Measurements from ENCODE around the gene TMEM200A.

The TMEM200A gene

DNA sequence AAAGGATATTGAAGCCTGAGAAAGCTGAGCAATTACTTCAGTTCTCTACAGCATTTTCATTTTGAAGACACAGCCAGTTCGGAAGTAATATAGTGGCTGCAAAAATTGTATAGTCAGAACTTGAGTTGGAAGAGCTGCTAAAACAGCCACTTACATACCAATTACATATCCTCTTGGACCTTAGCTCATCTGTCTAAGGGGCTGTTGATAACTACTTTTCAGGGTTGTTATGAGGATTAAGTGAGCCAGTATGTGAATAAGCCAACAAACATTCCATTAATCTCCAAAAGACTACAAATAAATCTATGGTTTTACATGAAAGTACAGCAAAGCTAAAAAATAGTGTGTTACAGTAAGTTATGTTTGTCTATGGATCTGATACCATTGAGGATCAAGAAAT is 59.7 kb downstream of the TMEM200A start:
- DNase-seq (ENCODE audit: low read depth): no peak

DNA sequence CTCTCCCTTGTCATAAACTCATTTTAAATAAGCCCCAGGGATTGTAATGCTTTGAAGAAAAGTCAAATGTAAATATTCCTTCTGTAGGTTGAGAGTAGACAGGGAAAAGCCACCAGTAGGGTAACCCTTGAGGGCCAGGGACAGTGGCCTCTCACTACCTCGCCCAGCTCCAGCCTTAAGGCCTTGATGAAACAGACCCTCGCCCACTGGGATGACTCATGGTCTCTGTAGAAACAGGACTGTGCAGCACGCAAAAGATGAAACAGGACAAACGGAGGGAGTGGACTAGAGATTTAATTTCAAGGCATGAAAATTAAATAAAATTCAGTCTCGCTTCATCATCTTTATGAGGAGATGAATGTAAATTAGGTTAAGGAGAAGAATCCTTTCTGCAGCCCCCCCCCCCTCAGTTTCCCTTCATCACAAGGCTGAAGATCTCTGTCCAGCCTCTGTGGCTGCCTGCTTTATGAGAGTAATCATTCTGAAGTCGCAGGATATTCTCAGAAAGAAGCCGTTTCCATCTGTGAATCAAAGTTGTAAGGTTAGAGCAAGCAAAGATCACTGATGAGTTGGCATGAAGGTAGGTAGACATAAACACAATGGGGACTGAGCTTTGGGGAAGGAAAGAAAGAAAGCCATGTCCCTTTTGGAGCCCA is 60.4 kb downstream of the TMEM200A start:
- no peak for DNase-seq (ENCODE audit: low read depth)

DNA sequence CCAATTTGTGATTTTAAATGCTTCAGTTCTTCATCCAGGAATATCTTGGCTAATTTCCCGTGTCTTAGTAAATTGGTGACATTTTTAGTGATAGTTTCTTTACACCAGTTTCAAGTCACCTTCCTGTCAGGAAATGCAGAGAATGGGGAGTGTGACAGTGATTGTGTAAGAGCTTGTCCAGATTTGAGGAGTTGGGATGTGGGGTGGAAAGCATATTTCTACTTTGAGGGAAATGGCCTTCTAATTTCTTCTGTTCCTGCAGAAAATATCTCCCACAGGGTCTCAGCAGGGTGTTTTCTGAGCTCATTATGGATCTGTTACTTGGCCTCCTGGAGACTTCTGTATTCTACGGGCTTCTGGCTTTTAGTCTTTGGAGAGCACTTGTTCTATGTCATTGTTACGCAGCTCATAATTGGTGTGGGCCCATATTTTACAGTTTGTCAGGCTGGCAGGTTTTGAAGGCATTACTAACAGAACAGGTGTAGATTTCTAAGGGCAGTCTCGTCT is 65.6 kb downstream of the TMEM200A start:
- DNase-seq (ENCODE audit: low read depth): no peak

DNA sequence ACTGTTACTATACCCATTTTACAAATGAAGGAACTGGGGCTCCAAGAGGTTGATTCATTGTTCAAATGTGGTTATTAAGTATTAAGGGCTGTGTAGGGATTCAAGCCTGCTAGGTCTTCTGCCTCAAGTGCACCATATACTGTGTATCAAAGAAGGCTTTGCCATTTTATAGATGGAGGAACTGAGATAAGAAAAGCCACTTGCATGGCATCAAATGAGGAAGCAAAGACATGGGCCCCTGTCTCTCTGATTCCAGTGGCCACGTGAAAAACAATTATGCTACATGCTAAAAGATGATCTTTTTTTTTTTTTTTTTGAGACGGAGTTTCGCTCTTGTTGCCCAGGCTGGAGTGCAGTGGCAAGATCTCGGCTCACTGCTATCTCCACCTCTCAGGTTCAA is 67.0 kb downstream of the TMEM200A start:
- no peak for DNase-seq (ENCODE audit: low read depth)

DNA sequence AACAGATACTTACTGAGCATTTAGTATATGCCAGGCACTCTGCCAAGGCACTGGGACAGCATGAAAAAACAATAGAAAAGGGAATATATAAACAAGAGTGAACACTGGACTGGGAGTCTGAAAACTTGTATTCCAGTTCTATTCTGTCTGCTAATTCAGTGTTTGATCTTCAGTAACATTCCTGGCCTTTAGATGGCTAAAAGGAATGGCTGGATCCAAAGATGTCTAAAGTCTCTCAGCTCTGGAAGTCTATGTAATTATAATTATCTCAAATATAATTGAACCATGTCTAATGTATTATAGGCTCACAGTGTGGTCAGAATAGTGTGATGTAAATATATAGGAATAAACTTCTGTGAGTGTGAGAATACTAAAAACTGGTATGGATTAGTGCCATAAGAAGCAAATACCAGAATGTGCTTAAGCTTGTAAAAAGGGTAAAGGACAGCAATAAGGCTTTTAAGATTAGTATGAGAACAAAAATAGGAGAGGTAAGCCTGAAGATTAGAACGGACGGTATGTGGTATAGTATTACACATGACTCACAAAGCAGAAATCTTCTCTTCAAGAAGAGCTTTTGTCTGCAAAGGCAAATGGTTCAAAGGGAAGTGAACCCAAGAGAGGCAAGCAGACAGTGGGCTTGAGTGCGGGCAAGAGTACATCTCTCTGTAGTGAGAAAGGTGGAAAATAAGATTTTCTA is 68.5 kb downstream of the TMEM200A start:
- DNase-seq (ENCODE audit: low read depth): no peak

DNA sequence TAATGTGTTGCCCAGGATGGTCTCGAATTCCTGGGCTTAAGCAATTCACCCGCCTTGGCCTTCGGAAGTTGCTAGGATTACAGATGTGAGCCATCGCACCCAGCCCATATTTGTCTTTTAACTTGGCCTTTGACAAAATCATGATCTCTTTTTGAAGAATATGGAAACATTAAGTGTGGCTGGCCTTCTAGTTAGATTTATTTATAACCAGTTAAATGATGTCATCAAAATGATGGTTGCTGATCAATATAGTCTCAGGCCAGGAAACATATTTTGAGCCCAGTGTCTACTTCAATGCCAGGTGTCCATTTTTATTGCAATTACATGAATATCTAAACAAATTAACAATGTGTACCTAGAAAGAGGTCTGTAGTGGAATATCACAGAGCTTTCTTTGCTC is 69.4 kb downstream of the TMEM200A start:
- no peak for DNase-seq (ENCODE audit: low read depth)

DNA sequence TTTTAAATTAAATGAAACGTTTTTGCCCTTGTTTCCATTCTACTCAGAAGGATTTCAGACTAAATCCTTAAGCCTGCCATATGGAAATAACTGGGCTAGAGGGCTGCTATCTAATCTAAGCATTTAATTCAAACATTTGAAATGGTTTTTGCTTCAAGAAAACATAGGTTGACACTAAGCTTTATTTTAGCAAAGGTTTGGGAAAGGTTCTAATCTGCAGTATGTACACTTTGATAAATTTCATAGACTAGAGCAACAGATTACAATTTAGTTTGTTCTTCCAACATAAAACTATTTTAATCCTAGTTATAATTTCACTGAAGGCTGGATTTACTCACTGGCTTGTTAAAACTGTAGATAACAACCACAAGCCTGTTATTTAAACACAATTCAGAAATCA is 72.1 kb downstream of the TMEM200A start:
- no peak for DNase-seq (ENCODE audit: low read depth)

DNA sequence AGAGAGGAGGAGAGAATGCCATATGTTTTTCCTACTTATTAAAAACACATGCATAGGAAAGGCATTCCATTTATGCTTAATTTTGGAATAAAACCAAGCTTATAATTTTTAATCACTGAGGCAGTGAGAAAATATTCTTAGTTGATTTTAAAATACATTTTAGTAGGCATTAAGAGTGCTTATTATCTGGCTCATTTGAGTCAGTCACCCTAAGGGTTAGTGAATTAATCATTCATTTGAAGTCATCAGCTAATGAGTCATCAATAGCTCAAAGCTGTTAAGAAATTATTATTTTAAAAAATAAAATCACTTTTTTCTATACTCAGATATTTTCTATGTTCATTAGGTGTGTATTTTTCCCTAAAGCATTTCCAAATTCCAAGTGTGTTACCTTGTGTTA is 81.6 kb downstream of the TMEM200A start:
- DNase-seq (ENCODE audit: low read depth): no peak

DNA sequence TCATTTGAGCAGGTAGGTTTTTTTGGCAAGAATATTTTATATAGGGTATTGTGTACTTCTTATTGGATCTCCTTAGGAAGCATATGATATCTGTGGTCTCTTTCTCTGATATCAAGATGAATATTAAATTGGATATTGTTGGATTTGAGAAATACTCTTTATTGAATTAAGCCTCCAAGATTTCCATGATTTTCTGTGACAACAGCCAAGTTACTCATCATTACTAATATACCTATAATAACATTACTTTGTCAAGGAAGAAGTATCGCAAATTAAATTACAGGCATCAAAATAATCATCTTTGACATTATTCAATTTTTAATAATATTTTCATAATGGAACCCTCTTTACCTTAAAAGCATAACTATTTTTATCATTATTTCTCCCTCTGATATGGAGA is 86.5 kb downstream of the TMEM200A start:
- no peak for DNase-seq (ENCODE audit: low read depth)

DNA sequence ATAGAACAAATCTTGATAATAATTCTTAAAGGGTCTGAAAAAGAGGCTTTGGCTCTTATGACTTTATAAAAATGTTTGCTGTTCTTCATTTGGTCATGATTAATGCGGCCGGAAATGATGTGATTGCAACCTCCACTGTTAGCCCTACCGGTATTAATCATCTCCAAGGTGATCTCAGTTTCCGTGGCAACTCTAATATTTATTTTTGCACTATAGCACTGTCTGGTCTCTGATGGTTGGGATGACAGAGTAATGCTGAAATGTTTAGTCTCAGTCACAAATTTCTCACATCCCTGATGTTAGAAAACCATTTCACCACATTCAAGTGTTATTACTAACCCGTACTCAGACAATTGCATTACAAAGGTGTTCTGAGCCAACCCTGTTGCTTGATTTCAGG is 87.4 kb downstream of the TMEM200A start:
- no peak for DNase-seq (ENCODE audit: low read depth)

DNA sequence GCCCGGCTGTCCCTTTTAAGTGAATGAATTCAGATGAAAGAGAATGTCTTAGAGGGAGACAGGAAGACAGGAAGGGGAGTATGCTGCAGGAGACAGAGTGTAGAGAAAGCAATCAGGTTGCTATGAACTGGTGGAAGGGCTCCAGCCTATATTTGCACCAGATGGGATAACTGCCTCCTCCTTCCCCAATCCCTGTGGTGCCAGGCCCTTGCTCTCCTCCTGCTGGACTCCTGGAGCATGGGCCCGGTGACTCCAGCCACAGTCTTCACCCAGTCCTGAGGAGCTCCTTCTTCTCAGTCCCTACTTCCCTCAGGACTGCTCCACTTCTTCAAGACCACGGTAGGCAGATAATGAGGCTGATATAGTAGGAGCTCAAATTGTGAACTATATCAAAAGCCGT is 91.8 kb downstream of the TMEM200A start:
- no peak for DNase-seq (ENCODE audit: low read depth)

DNA sequence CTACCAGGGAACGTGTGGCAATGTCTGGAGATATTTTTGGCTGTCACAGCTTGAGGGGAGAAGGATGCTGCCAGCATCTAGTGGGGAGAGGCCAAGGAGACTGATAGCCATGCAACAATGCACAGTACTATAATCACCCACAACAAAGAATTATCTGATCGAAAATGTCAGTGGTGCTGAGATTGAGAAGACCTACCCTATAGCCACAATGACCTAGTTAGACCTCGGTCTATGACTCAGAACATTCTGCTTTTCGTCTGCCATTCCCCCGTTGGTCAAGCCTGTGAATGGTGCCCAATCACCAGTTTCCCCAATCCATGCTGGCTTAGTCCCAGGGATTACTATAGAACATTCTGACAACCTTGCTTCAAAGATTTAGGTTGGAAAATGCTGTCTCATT is 93.5 kb downstream of the TMEM200A start:
- no peak for DNase-seq (ENCODE audit: low read depth)

DNA sequence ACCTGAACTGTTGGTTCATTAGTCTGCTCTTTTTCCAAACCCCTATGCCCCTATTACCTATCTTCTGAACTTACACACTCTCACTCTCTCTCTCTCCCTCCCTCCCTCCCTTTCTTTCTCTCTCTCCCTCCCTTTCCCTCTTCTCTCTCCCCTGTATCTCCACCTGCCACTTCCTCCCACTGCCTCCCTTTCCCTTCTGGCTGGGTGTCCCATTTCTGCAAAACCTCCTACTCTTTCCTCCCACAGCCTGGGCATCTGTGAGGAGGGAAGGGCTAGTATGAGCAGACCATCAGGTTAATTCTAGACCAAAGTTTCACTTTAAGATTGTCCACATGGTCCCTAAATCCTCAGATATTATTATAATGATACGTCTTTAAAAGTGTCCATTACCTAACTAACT is 95.1 kb downstream of the TMEM200A start:
- no peak for DNase-seq (ENCODE audit: low read depth)

DNA sequence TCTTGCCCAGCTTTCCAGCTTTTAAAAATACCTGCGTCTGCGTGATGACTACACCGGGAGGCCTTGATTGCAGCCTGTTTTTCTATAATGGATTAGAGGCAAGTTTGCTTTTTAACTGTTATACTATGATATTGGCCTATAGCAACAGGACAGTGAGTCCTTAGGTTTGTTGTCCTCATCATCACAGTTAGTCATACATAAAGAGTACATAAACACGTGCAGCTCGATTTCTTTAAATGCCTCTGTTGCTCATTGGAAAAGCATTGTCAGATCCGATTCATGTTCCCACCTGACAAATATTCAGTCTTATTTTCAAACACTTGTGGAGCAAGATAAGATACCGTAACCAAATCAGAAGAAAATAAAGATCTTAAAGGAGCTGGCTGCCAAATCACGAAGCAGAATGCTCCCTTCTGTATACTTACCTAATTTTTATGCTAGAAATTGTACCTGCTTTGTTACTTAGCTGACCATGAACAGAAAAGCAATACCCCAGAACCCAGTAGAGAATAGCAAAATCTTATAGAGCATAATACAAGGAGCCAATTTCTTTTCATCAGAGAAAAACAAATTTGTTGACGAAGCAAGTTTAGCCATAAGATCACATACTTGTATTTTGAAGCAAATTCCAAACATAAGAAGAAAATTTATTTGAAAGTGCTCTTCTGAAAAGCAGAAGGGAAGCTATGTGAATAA is 100.4 kb downstream of the TMEM200A start:
- DNase-seq (ENCODE audit: low read depth): no peak

DNA sequence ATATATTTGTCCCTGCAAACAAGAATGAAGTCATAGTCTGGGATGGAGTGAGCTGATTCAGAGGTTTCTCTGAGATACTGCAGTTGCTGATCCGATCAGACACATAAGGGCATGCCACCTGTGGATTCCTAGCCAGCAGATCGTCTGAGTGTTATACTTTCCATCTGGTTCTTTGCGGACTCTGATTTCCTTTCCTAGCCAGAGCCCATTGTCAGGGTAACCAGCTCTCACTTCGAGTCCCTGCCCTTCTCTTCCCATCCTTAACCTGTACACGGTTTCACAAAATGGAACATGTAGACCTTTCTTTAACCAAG is 100.9 kb downstream of the TMEM200A start:
- DNase-seq (ENCODE audit: low read depth): no peak

DNA sequence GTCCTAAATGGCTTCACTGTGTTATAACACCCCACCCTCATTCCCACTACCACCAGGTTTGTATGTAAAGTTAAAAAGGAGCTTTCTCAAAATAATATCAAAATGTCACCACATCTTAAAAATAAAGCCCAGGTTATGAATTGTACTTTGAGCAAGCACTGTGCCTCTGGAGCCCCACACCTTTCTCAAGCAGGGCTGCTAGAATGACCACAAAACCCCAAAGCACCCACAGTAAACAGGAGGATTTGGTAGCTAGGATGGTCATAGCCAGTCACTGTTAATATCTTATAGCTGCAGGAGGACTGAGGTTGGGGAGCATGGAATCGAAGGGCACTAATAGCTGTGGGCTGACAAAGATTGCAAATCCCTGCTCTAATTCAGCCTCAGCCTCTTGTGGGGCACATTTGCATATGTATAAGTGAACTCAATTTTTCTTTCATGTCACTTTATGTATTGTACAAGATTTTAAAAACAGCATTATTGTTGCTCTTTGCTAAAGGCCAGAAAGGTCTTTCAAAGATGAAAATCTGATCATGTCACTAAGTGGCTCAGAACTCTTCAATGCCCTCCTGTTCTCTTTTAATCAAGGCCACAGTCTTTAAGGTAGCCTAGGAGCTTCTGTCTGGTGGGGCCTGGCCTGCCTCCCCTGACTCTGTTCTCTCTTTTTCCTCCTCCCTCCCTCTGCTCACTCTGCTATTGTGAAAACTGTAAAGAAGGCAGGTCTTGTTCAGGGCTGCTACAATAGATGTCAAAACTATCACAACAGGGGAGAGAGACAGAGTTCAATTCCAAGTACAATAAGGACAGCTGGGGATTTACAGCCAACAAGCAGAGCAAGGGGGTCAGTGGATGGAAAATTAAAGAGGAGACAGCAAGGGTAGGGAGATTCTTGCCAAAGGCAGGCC is 101.6 kb downstream of the TMEM200A start:
- no peak for DNase-seq (ENCODE audit: low read depth)

DNA sequence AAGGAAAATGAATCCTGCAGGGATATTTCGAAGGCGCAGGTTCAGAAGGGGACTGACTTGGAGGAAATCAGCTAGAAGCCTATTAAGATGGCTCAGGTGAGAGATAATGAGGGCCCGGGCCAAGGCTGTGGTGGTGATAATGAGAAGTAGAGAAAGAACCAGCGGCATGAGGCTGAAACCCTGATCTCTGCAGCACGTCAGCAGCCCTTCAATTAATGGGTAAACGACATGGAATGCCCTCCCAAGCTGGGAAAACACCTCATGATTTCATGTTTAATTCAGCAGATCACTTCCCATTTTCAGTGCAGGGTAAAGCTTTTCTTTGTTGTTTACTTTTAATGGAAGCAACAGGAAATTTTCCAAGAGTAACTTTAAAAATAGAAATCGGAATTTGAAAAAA is 104.9 kb downstream of the TMEM200A start:
- no peak for DNase-seq (ENCODE audit: low read depth)

DNA sequence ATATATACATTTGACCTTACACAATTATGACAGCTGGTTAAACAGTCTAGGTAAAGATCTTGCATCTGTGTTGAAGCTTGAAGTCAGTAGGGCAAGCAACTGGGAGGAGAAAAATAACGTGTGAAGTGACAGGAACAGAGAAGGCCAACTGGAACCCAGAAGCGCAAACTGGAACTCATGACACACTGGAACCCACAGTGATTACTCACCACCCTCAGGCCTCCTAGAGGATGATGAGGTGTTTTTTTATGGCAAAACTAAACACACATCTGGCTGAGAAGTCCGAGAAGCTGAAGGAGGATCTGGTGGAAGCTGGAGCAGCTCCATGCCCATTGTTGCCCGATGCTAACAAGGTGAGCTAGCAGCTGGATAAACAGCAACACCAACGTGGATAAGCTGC is 108.1 kb downstream of the TMEM200A start:
- DNase-seq (ENCODE audit: low read depth): no peak

DNA sequence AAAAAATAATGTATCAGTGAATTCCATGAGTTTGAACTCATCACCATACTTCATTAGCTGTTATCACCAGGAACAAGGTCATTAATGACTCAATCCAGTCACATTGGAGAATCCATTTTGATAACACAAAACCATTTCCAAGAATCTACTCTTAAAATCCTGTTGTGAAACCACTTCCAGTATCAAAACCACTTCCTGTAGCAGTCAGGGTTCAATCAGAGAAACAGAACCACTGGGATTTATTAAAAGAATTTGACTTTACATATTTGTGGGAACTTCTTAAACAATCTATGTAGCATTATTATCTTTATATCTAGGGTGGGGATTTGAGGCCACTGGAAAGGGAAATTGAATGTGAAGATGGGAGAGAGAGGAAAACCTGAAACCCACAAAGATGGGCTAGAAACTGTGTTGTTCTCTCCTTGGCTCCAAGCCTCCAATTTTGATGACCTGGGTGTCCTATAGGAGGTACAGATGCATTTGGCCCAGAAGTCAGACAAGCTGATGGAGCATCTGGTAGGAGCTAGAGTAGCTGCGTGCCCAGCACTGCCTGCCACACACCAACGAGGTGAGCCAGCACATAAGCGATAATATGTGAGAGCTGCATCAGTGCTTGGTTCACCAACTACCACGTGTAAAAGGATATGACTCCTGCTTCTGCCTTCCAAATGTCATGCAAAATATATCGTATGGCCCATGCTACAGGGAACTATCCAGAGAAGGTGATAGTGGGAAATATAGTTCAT is 117.0 kb downstream of the TMEM200A start:
- DNase-seq (ENCODE audit: low read depth): no peak

DNA sequence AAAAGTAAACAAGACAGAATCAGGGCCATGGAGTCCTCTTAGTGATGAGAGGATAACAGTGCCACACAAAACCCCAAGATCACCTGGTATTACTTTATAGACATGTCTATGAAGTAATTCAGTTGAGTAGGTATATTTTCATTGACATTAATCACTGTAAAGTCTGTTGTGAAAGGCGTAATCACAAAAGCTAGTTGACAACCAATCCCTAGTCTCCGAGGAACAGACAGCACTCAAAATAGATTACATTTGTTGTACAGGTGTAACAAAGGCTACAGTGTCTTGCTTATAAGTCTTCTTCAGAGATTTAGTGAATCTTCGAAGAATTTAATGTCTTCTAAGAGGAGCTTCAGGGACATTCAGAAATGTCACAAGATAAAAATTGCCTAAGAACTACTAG is 120.1 kb downstream of the TMEM200A start:
- DNase-seq (ENCODE audit: low read depth): no peak

DNA sequence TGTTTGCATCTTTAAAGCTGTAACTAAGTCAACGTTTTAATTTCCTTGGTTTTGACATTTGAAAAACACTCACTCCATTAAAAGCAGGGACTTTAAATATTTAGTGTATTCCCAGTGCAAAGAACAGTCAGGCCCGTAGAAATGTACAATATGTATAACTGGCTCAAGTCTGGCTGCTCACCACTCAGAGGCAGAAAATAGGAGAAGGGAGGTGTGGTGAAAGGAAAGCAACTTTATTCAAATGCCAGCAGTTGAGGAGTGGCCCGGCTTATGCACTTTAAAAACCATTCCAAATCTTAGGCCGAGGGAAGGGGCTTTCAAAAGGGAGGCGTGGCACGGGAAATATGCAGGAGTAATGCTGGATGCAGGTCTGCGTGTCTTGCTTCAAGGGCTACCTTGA is 120.6 kb downstream of the TMEM200A start:
- no peak for DNase-seq (ENCODE audit: low read depth)

DNA sequence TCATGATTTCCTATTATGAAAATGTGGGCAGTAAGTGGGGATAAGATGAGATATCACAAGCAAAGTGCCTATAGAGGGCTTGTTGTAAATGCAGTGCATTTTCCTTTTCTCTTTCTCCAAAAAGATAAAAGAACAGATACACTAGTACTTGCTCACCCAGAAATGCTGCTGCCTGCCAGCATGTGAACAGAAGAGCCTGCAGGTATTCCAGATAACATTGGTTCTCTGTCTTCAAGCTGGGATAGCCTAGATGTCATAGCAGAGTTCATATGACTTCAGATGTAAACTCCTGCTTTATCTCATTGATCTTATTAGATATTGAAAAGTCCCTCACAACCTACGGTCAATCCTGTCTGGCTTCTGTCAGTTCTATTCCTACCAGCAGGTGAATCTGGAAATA is 123.7 kb downstream of the TMEM200A start:
- no peak for DNase-seq (ENCODE audit: low read depth)
